ENCODE results near the gene KCNT2. TPM values are rescaled to one million over a fixed set of nuclear protein-coding genes. Genes with fewer than 3 reads are reported as not detected.

Gene KCNT2
- total and polyA plus RNA-seq, 11 donors: 0.15 to 6.9 (median 0.57) TPM

DNA sequence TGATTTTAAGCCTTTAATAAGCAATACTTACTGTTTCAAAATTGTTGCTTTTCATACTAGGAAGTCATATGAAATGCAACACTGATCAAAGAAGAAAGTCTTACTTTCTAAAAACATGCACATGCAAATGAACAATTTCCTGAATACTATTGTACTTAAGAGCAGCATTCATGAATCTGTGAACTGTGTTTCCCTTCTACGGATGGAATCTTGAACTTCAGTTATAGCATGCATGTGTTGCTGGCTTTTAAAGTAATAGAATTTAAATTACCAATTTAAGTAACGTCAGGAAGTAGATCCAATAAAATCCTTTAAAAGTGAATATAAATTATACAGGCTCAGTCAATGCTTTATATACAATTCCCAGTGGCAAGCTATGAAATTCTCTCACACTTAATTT, 348.9 kb downstream of the KCNT2 start:
- no peaks in the 10 kb centered on the region for H3K27me3 ChIP-seq
- WGBS, 4 donors: 60 to 75% (median 64%) methylated on average over 2 of the region's 2 CpGs
- intact Hi-C loops (cut with DNase I): no loop called here

GRCh38 chr1:196255762-196256161, 352.5 kb downstream of the KCNT2 start:
- Histone ChIP-seq H3K27ac (no peak overlapping the region), H3K36me3 (no peaks in the 10 kb centered on the region), H3K4me1 (no peaks in the 10 kb centered on the region), H3K9me3 (no peaks in the 10 kb centered on the region), H3K27me3 (no peaks in the 10 kb centered on the region), H3K4me3 (no peak overlapping the region)
- no peak for DNase-seq
- no peak for TF ChIP-seq POLR2A (IDR thresholded peaks at IDR 0.05)
- no peak for TF ChIP-seq CTCF (IDR thresholded peaks at IDR 0.05)
- intact Hi-C loops (cut with DNase I): no loop called here
- ATAC-seq: no peak

More for the DNA sequence above, 348.9 kb downstream of the KCNT2 start:
- no peak for TF ChIP-seq CTCF (IDR thresholded peaks at IDR 0.05)
- TF ChIP-seq POLR2A (IDR thresholded peaks at IDR 0.05): no peak
- DNase-seq: no peak
- Histone ChIP-seq H3K4me1 (no peaks in the 10 kb centered on the region), H3K4me3 (no peak overlapping the region), H3K27ac (no peak overlapping the region), H3K9me3 (peaks cover 0 to 8% (median 0%) of the 10 kb centered on the region in 12 donors), H3K36me3 (no peaks in the 10 kb centered on the region)
- no peak for ATAC-seq

- no peaks in the 10 kb centered on the region for H3K4me1 ChIP-seq
- TF ChIP-seq CTCF (IDR thresholded peaks at IDR 0.05) (no peak), POLR2A (IDR thresholded peaks at IDR 0.05) (no peak)
- no peak for ATAC-seq
- H3K27ac ChIP-seq: no peak overlapping the region
- intact Hi-C loops (cut with DNase I): no loop called here
- H3K27me3 ChIP-seq: no peaks in the 10 kb centered on the region
- DNase-seq: no peak
- no peak overlapping the region for H3K4me3 ChIP-seq
- H3K9me3 ChIP-seq: no peaks in the 10 kb centered on the region
- peaks cover 0 to 3% (median 0%) of the 10 kb centered on the region in 9 donors for H3K36me3 ChIP-seq
Observed at GRCh38 chr1:196229546-196229945, 378.7 kb downstream of the KCNT2 start.

- TF ChIP-seq CTCF (IDR thresholded peaks at IDR 0.05): no peak
- no peak for ATAC-seq
Observed at GRCh38 chr1:196214866-196215265, 393.4 kb downstream of the KCNT2 start.

More at GRCh38 chr1:196214866-196215265, 393.4 kb downstream of the KCNT2 start:
- Histone ChIP-seq H3K9me3 (no peaks in the 10 kb centered on the region), H3K4me1 (no peaks in the 10 kb centered on the region), H3K4me3 (no peak overlapping the region), H3K36me3 (no peaks in the 10 kb centered on the region), H3K27me3 (no peaks in the 10 kb centered on the region), H3K27ac (no peak overlapping the region)
- no peak for DNase-seq
- intact Hi-C loops (cut with DNase I): no loop called here
- 84 to 92% (median 88%) methylated on average over 2 of the region's 2 CpGs for WGBS, 4 donors

All from heart left ventricle (tissue), 16 donors.